Pancreas (tissue), 10 donors: ENCODE results near the gene CNPY1. TPM values are rescaled to one million over a fixed set of nuclear protein-coding genes. Genes with fewer than 3 reads are reported as not detected.

Experiments
- ATAC-seq, 4 donors: fragments of 200-7000 bp; cut with Tn5 transposase; one replicate each; pipeline versions ENCODE4 v1.8.0 to v1.9.1; 2020; ENCODE audit warnings: mild to moderate bottlenecking in 4 of 4, moderate library complexity in 4 of 4
- DNase-seq, 6 donors: peaks; one replicate each; pipeline ENCODE4 v3.0.0-alpha.2; 2020
- FAIRE-seq: peaks from 2 replicates; lab custom pipeline; 2012; peaks lifted over from hg19 to GRCh38; lab: Jason Lieb, UNC
- H3K27ac ChIP-seq, 4 donors: fragments of 200-600 bp; sonication (generic); 1 replicate in 3 of 4; 2 replicates in 1 of 4; pipeline versions ENCODE4 v1.5.0 to v1.8.0; 2020
- H3K27me3 ChIP-seq, 4 donors: fragments of 200-600 bp; one replicate each; pipeline ENCODE4 v1.8.0; 2021
- H3K36me3 ChIP-seq, 3 donors: fragments of 200-600 bp; sonication (generic) in 1 of 3; one replicate each; pipeline versions ENCODE4 v1.5.0 to v1.8.0; 2020 to 2021
- H3K4me1 ChIP-seq, 3 donors: fragments of 200-600 bp; one replicate each; pipeline ENCODE4 v1.8.0; 2021
- H3K4me3 ChIP-seq, 4 donors: fragments of 200-600 bp; sonication (generic) in 2 of 4; one replicate each; pipeline versions ENCODE4 v1.5.0 to v1.8.0; 2020 to 2021
- H3K9me3 ChIP-seq, 4 donors: fragments of 200-600 bp; one replicate each; pipeline ENCODE4 v1.8.0; 2021
- WGBS, 2 donors: extraction: QIAGEN DNeasy Blood & Tissue Kit; methylation state at CpG; one replicate each; pipeline ENCODE4 v1.1.7; 2013; 5-methylcytosine and 5-hydroxymethylcytosine counted together
- intact Hi-C, 3 donors: fragments of 100-400 bp; cut with DNase I; formaldehyde crosslinking; loops; one replicate each; pipeline versions ENCODE4 v1.11.1 to v1.14.2; 2022
- polyA plus RNA-seq, 2 donors: library from polyadenylated mRNA; stranded (reverse); fragments of 200-250 nt; gene quantifications; one replicate each; pipeline ENCODE4 v1.2.3, GENCODE V29; 2013
- total RNA-seq, 6 donors: library from RNA; stranded (reverse); fragmentation: NEBNext Ultra II Directional in 4 of 6; extraction: Animal tissue kit (Norgen Biotek cat#: 25700) in 4 of 6; gene quantifications; one replicate each; pipeline versions ENCODE4 v1.2.1 to v1.2.4, GENCODE V29; 2021 to 2023
- TF ChIP-seq, protein P1 (sequence below), 4 donors: fragments of 200-600 bp; sonication (generic) in 3 of 4; IDR thresholded peaks; one replicate each; pipeline versions ENCODE4 v1.5.0 to v1.8.0; 2021; ENCODE audit warnings: antibody characterized with exemption in 4 of 4
- donor health status: healthy with polysubstance abuse.
- donor health status: DM: no; HTN: no; CAD: no; lungs with moderate emphysema.
- donor health status: DM: no; HTN: no; CAD: no.
- donor health status: control.
- donor health status: control.
- donor health status: Bipolar disorder and iron deficiency.
- donor health status: DM: yes; HTN: yes; CAD: no.
- donor health status: DM: no; HTN: no; CAD: no.
- donor health status: DM: no; HTN: no; CAD: no.
- donor health status: DM: yes; HTN: yes; CAD: no.

The CNPY1 gene
- total and polyA plus RNA-seq, 8 donors = not detected

DNA sequence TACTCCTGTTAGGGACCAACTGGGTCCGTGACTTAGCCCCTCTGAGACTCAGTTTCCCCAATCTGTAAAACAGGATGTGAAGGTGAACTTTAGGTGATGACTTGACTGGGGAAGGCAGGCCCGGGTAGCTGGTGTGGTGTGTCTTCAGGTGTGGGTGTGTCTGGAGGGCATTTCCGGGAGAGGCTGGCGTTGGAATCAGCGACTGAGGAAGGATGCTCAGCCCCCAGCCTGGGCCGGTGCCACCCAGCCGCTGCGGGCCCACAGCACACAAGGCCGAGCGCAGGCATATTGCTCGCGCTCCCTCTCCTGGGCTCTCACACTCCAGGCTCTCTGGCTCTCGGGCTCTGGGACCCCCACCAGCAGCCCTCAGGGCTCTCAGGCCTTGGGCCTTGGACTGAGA lies 31.7 kb upstream of the CNPY1 start:
- DNase-seq = peak in 2 of 6 donors; percentile 36 to 39
- no peak overlapping the region for H3K4me3 ChIP-seq
- intact Hi-C loops = no loop called here
- no peaks in the 10 kb centered on the region for H3K27me3 ChIP-seq
- no peak for FAIRE-seq
- TF ChIP-seq, protein P1, sequence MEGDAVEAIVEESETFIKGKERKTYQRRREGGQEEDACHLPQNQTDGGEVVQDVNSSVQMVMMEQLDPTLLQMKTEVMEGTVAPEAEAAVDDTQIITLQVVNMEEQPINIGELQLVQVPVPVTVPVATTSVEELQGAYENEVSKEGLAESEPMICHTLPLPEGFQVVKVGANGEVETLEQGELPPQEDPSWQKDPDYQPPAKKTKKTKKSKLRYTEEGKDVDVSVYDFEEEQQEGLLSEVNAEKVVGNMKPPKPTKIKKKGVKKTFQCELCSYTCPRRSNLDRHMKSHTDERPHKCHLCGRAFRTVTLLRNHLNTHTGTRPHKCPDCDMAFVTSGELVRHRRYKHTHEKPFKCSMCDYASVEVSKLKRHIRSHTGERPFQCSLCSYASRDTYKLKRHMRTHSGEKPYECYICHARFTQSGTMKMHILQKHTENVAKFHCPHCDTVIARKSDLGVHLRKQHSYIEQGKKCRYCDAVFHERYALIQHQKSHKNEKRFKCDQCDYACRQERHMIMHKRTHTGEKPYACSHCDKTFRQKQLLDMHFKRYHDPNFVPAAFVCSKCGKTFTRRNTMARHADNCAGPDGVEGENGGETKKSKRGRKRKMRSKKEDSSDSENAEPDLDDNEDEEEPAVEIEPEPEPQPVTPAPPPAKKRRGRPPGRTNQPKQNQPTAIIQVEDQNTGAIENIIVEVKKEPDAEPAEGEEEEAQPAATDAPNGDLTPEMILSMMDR (IDR thresholded peaks at IDR 0.05) = no peak
- ATAC-seq = no peak
- H3K9me3 ChIP-seq = no peaks in the 10 kb centered on the region
- WGBS, 2 donors = 89 to 94% methylated on average over 13 of the region's 13 CpGs
- no peaks in the 10 kb centered on the region for H3K36me3 ChIP-seq
- H3K27ac ChIP-seq = no peak overlapping the region
- H3K4me1 ChIP-seq = no peaks in the 10 kb centered on the region

DNA sequence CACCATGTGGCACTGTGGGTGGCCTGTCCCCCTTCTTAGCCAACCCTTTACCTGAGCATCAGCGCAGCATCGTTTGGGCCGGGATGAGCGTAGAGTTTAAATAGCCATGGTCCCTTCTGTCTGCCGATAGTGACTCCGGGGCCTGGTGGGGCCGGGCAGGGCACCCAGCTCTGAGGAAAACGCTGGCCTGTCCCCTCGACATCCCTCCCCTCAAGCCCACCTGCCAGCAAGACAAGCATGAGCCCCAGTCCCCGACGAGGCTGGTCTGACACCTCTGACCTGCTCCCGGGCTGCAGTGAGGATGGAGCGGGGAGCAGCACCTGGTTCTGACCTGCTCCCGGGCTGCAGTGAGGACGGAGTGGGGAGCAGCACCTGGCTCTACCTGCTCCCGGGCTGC lies 31.1 kb upstream of the CNPY1 start:
- no peaks in the 10 kb centered on the region for H3K4me1 ChIP-seq
- ATAC-seq = no peak
- TF ChIP-seq, protein P1 (IDR thresholded peaks at IDR 0.05) = no peak
- peak in 2 of 6 donors; percentile 38 to 46 for DNase-seq
- no peaks in the 10 kb centered on the region for H3K9me3 ChIP-seq
- no peaks in the 10 kb centered on the region for H3K36me3 ChIP-seq
- no peak for FAIRE-seq
- H3K27me3 ChIP-seq = no peaks in the 10 kb centered on the region
- no peak overlapping the region for H3K27ac ChIP-seq
- WGBS, 2 donors = 77 to 83% methylated on average over 16 of the region's 16 CpGs
- no peak overlapping the region for H3K4me3 ChIP-seq
- intact Hi-C loops = no loop called here

DNA sequence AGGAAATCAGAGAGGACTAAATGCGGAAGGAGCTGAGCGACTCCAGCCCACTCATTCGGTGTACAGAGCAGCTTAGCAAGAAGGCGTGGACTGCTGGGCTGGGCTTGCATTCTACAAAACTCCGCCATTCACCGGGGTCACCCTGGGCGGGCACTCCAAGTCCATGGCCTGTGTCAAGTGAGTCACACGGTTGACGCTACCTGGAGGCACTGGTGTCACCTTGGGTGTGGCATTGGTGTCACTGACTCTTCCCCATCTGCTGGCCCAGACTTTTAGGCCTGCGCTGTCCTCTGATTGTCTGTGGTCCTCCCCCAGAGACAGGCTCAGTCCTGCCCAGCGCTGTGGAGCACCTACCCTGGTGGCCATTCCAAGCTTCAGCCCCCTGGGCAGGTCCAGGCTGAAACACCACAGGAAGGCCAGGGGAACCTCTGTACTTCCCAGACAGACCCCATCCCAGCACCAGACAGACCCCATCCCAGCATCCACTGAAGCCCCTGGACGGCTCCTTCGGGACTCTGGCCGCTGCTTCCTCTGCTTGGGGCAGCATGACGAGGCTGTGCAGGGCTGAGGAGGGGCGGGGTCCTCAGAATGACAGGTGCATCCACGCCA lies 30.6 kb upstream of the CNPY1 start:
- H3K27ac ChIP-seq = no peak overlapping the region
- H3K27me3 ChIP-seq = no peaks in the 10 kb centered on the region
- TF ChIP-seq, protein P1 (IDR thresholded peaks at IDR 0.05) = no peak
- no peak for FAIRE-seq
- WGBS, 2 donors = 85 to 90% methylated on average over 17 of the region's 17 CpGs
- intact Hi-C loops = no loop called here
- H3K4me3 ChIP-seq = no peak overlapping the region
- no peaks in the 10 kb centered on the region for H3K9me3 ChIP-seq
- DNase-seq = no peak
- ATAC-seq = no peak
- H3K36me3 ChIP-seq = no peaks in the 10 kb centered on the region
- H3K4me1 ChIP-seq = no peaks in the 10 kb centered on the region

DNA sequence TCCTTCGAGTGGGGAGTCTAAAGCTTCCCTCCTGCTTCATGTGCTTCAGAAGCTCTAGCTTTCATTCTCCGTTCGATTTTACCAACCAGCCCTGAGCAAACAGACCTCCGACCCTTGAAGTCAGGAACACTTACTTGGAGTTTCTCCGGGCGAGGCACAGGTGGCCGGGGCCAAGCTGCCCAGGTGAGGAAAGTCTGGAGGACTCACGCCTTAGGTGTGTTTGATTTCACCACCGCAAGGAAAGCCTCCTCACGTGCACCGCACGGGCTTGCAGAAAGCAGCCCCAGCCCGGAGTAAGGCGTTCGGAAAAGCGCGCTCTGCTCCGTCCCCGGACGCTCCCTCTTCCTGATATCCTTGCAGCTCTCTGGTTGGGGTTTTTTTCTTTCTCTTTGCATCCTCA lies 30.1 kb upstream of the CNPY1 start:
- DNase-seq = peak in 2 of 6 donors; percentile 20 to 41
- H3K36me3 ChIP-seq = no peaks in the 10 kb centered on the region
- H3K27ac ChIP-seq = no peak overlapping the region
- intact Hi-C loops = no loop called here
- TF ChIP-seq, protein P1 (IDR thresholded peaks at IDR 0.05) = no peak
- no peak overlapping the region for H3K4me3 ChIP-seq
- 67 to 77% methylated on average over 20 of the region's 20 CpGs for WGBS, 2 donors
- ATAC-seq = no peak
- no peaks in the 10 kb centered on the region for H3K27me3 ChIP-seq
- no peaks in the 10 kb centered on the region for H3K4me1 ChIP-seq
- no peak for FAIRE-seq
- no peaks in the 10 kb centered on the region for H3K9me3 ChIP-seq

DNA sequence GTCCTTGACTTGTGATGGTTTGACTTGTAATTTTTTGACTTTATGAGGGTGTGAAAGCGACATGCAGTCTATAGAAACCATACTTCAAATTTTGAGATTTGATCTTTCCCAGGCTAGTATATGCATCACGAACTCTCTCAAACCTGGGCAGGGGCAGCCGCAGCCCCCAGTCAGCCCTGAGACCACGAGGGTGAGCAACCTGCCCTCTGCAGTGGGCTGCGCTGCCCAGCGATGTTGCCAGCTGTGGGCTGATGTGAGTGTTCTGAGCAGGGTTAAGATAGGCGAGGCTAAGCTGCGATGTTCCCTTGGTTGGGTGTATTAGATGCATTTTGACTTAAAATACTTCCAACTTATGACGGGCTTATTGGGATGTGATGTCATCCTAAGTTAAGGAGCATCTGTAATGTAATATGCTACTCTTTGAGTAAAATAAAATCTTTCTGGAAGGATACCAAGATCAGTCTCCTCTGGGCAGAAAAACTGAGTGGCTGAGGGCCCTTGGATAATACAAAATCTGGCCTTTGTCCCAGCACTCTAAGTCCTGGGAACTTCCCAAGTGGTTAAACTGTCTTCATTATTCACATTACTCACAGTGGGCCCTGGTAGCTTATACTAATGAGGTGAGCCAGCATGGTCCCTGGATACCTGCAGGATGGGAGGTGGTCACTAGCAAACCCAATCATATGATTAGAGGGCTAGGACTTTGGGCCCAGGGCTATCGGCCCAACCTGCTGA lies 28.4 kb upstream of the CNPY1 start:
- H3K36me3 ChIP-seq = no peaks in the 10 kb centered on the region
- peak in 2 of 6 donors; percentile 16 to 35 for DNase-seq
- TF ChIP-seq, protein P1 (IDR thresholded peaks at IDR 0.05) = no peak
- no peaks in the 10 kb centered on the region for H3K4me1 ChIP-seq
- no peak for ATAC-seq
- no peak overlapping the region for H3K27ac ChIP-seq
- H3K27me3 ChIP-seq = no peaks in the 10 kb centered on the region
- intact Hi-C loops = no loop called here
- 81 to 91% methylated on average over 10 of the region's 10 CpGs for WGBS, 2 donors
- FAIRE-seq = no peak
- H3K9me3 ChIP-seq = no peaks in the 10 kb centered on the region
- H3K4me3 ChIP-seq = no peak overlapping the region
